Neural crest cell (in vitro differentiated cells): ENCODE data around the gene ELAVL4. TPM values are rescaled to one million over a fixed set of nuclear protein-coding genes. Genes with fewer than 3 reads are reported as not detected.

Source experiments
- DNase-seq: peaks from one replicate; pipeline ENCODE4 v3.0.0; 2021; ENCODE audit warnings: low read depth, mixed read lengths, low spot score
- H3K27ac Mint-ChIP-seq: one replicate; pipeline ENCODE4 v1.8.0; 2021; ENCODE audit warnings: mild to moderate bottlenecking, mixed read lengths; ENCODE audit not compliant: unreplicated experiment
- H3K27me3 Mint-ChIP-seq: 2 replicates; pipeline ENCODE4 v1.8.0; 2021; ENCODE audit warnings: low read depth, mild to moderate bottlenecking, mixed read lengths
- H3K36me3 Mint-ChIP-seq: 2 replicates; pipeline ENCODE4 v1.8.0; 2021; ENCODE audit warnings: low read depth, mild to moderate bottlenecking, mixed read lengths
- H3K4me1 Mint-ChIP-seq: 2 replicates; pipeline ENCODE4 v1.8.0; 2021; ENCODE audit warnings: mixed read lengths
- H3K4me3 Mint-ChIP-seq: one replicate; pipeline ENCODE4 v1.8.0; 2021; ENCODE audit warnings: mild to moderate bottlenecking, mixed read lengths
- H3K9me3 Mint-ChIP-seq: 2 replicates; pipeline ENCODE4 v1.8.0; 2021; ENCODE audit warnings: mixed read lengths
- CTCF ChIP-seq: fragments of 200-600 bp; sonication (generic); conservative IDR thresholded peaks from 2 replicates; pipeline ENCODE4 v1.5.0; 2021; ENCODE audit warnings: antibody characterized with exemption, mild to moderate bottlenecking
- total RNA-seq: library from RNA; stranded (reverse); gene quantifications from 2 replicates; pipeline ENCODE4 v1.2.1, GENCODE V29; 2021

ELAVL4 gene
- total RNA-seq, 1 donor from 2014 or later = 0.77 TPM

- no peak overlapping the region for H3K27ac Mint-ChIP-seq
- no peak for DNase-seq
Measured at GRCh38 chr1:50228871-50229384, 120.2 kb downstream of the ELAVL4 start.

GRCh38 chr1:50231209-50231608 lies 122.5 kb downstream of the ELAVL4 start:
- Mint-ChIP-seq H3K4me1 (no peaks in the 10 kb centered on the region), H3K27me3 (no peaks in the 10 kb centered on the region), H3K4me3 (no peak overlapping the region), H3K9me3 (peaks cover 43% of the 10 kb centered on the region), H3K36me3 (peaks cover 9% of the 10 kb centered on the region), H3K27ac (no peak overlapping the region)
- TF ChIP-seq CTCF = no peak
- no peak for DNase-seq

More at GRCh38 chr1:50228871-50229384, 120.2 kb downstream of the ELAVL4 start:
- H3K9me3 Mint-ChIP-seq = peaks cover 42% of the 10 kb centered on the region
- no peaks in the 10 kb centered on the region for H3K27me3 Mint-ChIP-seq
- no peak for TF ChIP-seq CTCF
- H3K4me3 Mint-ChIP-seq = no peak overlapping the region
- peaks cover 12% of the 10 kb centered on the region for H3K36me3 Mint-ChIP-seq
- H3K4me1 Mint-ChIP-seq = no peaks in the 10 kb centered on the region

GRCh38 chr1:50232336-50232735 lies 123.6 kb downstream of the ELAVL4 start:
- H3K36me3 Mint-ChIP-seq = peaks cover 5% of the 10 kb centered on the region
- H3K9me3 Mint-ChIP-seq = peaks cover 45% of the 10 kb centered on the region
- no peak overlapping the region for H3K4me3 Mint-ChIP-seq
- no peak overlapping the region for H3K27ac Mint-ChIP-seq
- TF ChIP-seq CTCF = no peak
- H3K4me1 Mint-ChIP-seq = no peaks in the 10 kb centered on the region
- no peak for DNase-seq
- no peaks in the 10 kb centered on the region for H3K27me3 Mint-ChIP-seq

- no peak for DNase-seq
- Mint-ChIP-seq H3K36me3 (peaks cover 3% of the 10 kb centered on the region), H3K9me3 (peaks cover 39% of the 10 kb centered on the region), H3K27ac (no peak overlapping the region), H3K4me3 (no peak overlapping the region), H3K27me3 (no peaks in the 10 kb centered on the region), H3K4me1 (no peaks in the 10 kb centered on the region)
- TF ChIP-seq CTCF = no peak
Measured at GRCh38 chr1:50236656-50237055, 127.9 kb downstream of the ELAVL4 start.

GRCh38 chr1:50237056-50237455 lies 128.3 kb downstream of the ELAVL4 start:
- peaks cover 3% of the 10 kb centered on the region for H3K36me3 Mint-ChIP-seq
- no peaks in the 10 kb centered on the region for H3K4me1 Mint-ChIP-seq
- H3K9me3 Mint-ChIP-seq = peaks cover 39% of the 10 kb centered on the region

More at GRCh38 chr1:50237056-50237455, 128.3 kb downstream of the ELAVL4 start:
- Mint-ChIP-seq H3K27ac (no peak overlapping the region), H3K27me3 (no peaks in the 10 kb centered on the region), H3K4me3 (no peak overlapping the region)
- DNase-seq = no peak
- TF ChIP-seq CTCF = no peak
